Osteocyte (in vitro differentiated cells): ENCODE measurements around the gene PHTF2. TPM values are rescaled to one million over a fixed set of nuclear protein-coding genes. Genes with fewer than 3 reads are reported as not detected.

Experiments
- DNase-seq: peaks from one replicate; pipeline ENCODE4 v3.0.0; 2021; ENCODE audit warnings: mixed read lengths; ENCODE audit not compliant: unreplicated experiment; ENCODE audit errors: extremely low spot score
- H3K27ac Mint-ChIP-seq: one replicate; pipeline ENCODE4 v1.8.0; 2021; ENCODE audit warnings: mild to moderate bottlenecking, mixed read lengths; ENCODE audit not compliant: unreplicated experiment
- H3K27me3 Mint-ChIP-seq: one replicate; pipeline ENCODE4 v1.8.0; 2021; ENCODE audit warnings: mixed read lengths; ENCODE audit not compliant: unreplicated experiment
- H3K36me3 Mint-ChIP-seq: one replicate; pipeline ENCODE4 v1.8.0; 2021; ENCODE audit warnings: mixed read lengths; ENCODE audit not compliant: unreplicated experiment
- H3K4me1 Mint-ChIP-seq: one replicate; pipeline ENCODE4 v1.8.0; 2021; ENCODE audit warnings: mixed read lengths; ENCODE audit not compliant: unreplicated experiment
- H3K4me3 Mint-ChIP-seq: one replicate; pipeline ENCODE4 v1.8.0; 2021; ENCODE audit warnings: mild to moderate bottlenecking, moderate library complexity, mixed read lengths; ENCODE audit not compliant: unreplicated experiment
- H3K9me3 Mint-ChIP-seq: one replicate; pipeline ENCODE4 v1.8.0; 2021; ENCODE audit warnings: mixed read lengths; ENCODE audit not compliant: unreplicated experiment
- CTCF ChIP-seq: fragments of 200-600 bp; sonication (generic); IDR thresholded peaks from 2 replicates; pipeline ENCODE4 v1.5.0; 2021; ENCODE audit warnings: antibody characterized with exemption, mild to moderate bottlenecking, moderate library complexity
- total RNA-seq: library from RNA; stranded (reverse); gene quantifications from 2 replicates; pipeline ENCODE4 v1.2.1, GENCODE V29; 2021

PHTF2 gene
- total RNA-seq, 1 donor from 2014 or later = 29.3 TPM

DNA sequence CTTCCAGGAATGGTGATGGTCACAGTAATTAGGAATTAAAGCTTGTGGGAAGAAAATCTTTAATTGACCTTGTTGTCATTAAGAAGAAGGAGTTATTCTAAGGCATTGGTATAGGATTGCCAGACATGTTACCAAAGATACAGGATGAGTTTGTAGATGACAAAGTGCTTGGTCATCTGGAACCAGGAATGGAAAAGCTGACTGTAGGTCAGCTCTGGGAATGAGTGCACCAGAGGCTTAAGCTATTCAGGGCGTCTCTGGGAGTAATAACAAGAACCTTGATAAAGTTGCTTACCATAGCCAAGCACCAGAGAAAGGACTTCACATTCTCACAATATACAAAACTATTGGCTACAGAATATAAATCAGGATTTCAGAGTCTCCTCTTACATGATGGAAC, 89.0 kb downstream of the PHTF2 start:
- H3K27me3 Mint-ChIP-seq = no peaks in the 10 kb centered on the region
- H3K27ac Mint-ChIP-seq = no peak overlapping the region
- H3K4me1 Mint-ChIP-seq = peaks cover 16% of the 10 kb centered on the region
- H3K36me3 Mint-ChIP-seq = no peaks in the 10 kb centered on the region
- no peaks in the 10 kb centered on the region for H3K9me3 Mint-ChIP-seq
- H3K4me3 Mint-ChIP-seq = no peak overlapping the region
- no peak for DNase-seq
- no peak for TF ChIP-seq CTCF

GRCh38 chr7:77888998-77889397, 90.4 kb downstream of the PHTF2 start:
- TF ChIP-seq CTCF = no peak
- Mint-ChIP-seq H3K4me1 (peaks cover 16% of the 10 kb centered on the region), H3K36me3 (no peaks in the 10 kb centered on the region), H3K4me3 (no peak overlapping the region), H3K9me3 (no peaks in the 10 kb centered on the region), H3K27me3 (no peaks in the 10 kb centered on the region), H3K27ac (no peak overlapping the region)
- DNase-seq = no peak

- Mint-ChIP-seq H3K27ac (no peak overlapping the region), H3K4me3 (no peak overlapping the region), H3K9me3 (no peaks in the 10 kb centered on the region), H3K27me3 (no peaks in the 10 kb centered on the region), H3K4me1 (peaks cover 4% of the 10 kb centered on the region), H3K36me3 (no peaks in the 10 kb centered on the region)
- DNase-seq = no peak
- no peak for TF ChIP-seq CTCF
Measured at GRCh38 chr7:77893813-77894212, 95.2 kb downstream of the PHTF2 start.

GRCh38 chr7:77894574-77895091, 96.1 kb downstream of the PHTF2 start:
- no peak for TF ChIP-seq CTCF
- no peaks in the 10 kb centered on the region for H3K36me3 Mint-ChIP-seq
- H3K4me3 Mint-ChIP-seq = no peak overlapping the region
- no peaks in the 10 kb centered on the region for H3K27me3 Mint-ChIP-seq
- H3K27ac Mint-ChIP-seq = no peak overlapping the region
- no peaks in the 10 kb centered on the region for H3K4me1 Mint-ChIP-seq
- no peaks in the 10 kb centered on the region for H3K9me3 Mint-ChIP-seq
- no peak for DNase-seq

GRCh38 chr7:77895905-77896304, 97.3 kb downstream of the PHTF2 start:
- Mint-ChIP-seq H3K9me3 (no peaks in the 10 kb centered on the region), H3K27ac (no peak overlapping the region), H3K36me3 (no peaks in the 10 kb centered on the region), H3K27me3 (no peaks in the 10 kb centered on the region), H3K4me1 (no peaks in the 10 kb centered on the region), H3K4me3 (no peak overlapping the region)
- no peak for DNase-seq
- no peak for TF ChIP-seq CTCF
